NCI-H510A (cell line): ENCODE data around the gene PANK2.
A peak's percentile ranks its signal among the peaks of the same experiment; 100 is the strongest.
"Not testable (repeated sequence)": the region's sequence is repeated elsewhere in the genome, so short reads cannot be mapped to it uniquely, and the experiment has no call there.

Source experiments
- DNase-seq: peaks from one replicate; lab custom pipeline; 2025; lab: John Stamatoyannopoulos, UW

Gene PANK2

GRCh38 chr20:3888622-3889488 lies at the start of gene PANK2:
Gene PANK2, plus strand, starts transcription at chr20:3889387.
- peak; percentile 99 for DNase-seq

DNA sequence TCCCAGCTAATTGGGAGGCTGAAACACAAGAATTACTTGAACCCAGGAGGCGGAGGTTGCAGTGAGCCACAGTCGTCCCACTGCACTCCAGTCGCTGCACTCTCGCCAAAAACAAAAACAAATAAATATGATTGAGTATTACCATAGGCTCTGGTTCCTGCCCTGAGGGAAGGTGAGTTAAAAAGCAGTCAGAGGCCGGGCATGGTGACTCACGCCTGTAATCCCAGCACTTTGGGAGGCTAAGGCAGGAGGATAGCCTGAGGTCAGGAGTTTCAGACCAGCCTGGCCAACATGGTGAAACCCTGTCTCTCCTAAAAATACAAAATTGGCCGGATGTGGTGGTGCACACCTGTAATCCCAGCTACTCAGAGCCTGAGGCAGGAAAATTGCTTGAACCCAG lies 49.0 kb upstream of the PANK2 start:
- DNase-seq, result not testable (repeated sequence)

DNA sequence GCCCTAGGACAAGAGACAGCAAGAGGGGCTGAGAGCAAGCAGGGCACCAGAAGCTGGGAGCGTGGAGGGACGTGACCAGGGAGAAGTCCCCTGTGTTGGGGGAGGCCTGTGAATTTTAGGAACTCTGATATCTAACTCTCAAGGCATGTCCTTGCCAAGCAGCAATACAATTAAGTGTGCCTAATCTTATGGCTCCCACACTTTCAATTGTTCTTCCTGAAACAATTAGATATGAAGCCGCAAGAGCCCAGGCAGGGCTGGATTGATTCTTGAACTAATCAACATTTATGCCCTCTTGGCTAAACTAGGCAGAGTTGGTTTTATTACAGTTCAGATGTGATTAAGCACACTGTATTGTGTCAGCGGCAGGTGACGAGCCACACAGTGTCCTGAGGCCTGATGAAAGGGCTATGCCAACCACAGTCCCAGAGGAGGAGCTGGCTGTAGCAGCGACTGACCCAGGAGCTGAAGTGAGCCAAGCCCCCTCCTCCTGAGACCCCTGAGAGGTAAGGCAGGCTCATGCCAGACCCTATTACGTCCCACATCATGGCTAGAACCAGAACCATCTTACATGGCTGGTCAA lies 46.7 kb upstream of the PANK2 start:
- DNase-seq, result no peak

DNA sequence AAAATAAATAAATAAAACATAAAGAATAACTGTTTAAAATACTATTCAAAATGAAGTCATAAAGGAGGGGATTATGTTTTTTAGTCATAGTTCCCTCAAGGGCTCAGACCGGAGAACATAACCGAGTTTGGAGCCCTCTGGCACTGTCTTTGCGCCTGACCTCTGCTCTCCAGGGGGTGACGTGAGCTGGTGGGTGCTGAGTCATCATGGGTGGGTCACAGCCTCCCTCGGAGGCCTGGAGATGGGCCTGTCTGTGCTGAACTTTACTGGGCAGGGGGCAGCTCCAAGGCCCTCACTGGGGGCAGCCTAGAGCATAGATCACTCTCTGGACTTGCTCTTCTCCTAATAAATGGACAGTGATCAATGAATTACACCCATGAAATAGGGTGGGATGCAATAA lies 45.7 kb upstream of the PANK2 start:
- no peak for DNase-seq

- not testable (repeated sequence) for DNase-seq
These were observed 45.1 kb upstream of the PANK2 start for GRCh38 chr20:3843990-3844619.

GRCh38 chr20:3846378-3846739 lies 42.8 kb upstream of the PANK2 start:
- DNase-seq, result no peak

GRCh38 chr20:3846740-3847428 lies 42.3 kb upstream of the PANK2 start, which contains the start of gene MAVS:
Gene MAVS, plus strand, starts transcription at chr20:3846834. Its CDS starts 7,791 bp downstream, at chr20:3854625.
- DNase-seq, result peak; percentile 88

GRCh38 chr20:3847429-3847940 lies 41.7 kb upstream of the PANK2 start:
- DNase-seq, result no peak

DNA sequence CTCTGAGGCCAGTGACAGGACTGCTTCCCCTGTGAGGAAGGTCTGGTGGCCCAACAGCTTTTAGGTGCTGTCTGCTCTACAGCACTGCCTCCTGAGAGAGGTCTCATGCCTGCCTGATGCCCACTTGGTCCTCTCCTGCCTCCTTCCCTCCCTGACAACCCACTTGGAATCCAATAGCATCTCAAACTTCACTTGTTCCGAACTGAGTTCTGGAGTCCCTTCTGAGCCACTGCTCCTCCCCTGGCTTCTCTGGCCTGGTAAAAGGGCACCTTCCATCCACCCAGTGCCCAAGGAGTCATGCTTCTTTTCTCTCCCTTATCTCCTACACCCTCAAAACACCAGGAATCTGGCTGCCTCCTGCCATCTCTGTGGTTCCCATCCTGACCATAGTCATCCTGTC lies 40.6 kb upstream of the PANK2 start:
- no peak for DNase-seq

DNA sequence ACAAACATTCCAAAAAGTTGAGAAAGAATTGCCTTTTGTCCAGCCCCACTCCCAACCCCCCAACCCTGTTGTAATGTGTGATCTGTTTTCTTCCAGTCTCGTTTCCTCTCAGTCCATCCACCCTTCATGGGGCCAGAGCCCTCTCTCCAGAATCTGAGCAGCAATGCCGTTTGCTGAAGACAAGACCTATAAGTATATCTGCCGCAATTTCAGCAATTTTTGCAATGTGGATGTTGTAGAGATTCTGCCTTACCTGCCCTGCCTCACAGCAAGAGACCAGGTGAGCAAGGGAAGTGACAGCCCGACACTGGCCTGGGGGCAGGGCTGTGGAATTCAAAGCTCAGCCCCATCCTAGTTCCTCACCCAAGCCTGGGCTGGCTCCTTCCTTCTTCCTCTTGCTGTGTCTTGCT lies 34.7 kb upstream of the PANK2 start:
- no peak for DNase-seq

GRCh38 chr20:3857405-3857804 lies 31.8 kb upstream of the PANK2 start:
- no peak for DNase-seq

DNA sequence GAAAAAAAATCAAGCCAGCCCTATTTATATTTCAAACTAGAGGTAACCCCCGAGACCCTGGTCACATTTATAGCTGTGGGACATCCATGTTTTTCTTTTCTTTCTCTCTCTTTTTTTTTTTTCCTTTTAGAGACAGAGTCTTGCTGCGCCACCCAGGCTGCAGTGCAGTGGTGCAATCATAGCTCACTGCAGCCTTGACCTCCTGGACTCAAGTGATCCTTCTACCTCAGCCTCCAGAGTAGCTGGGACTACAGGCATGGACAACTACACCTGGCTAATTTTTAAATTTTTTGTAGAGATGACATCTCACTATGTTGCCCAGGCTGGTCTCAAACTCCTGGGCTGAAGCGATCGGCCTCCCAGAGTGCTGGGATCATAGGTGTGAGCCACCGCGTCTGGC lies 30.5 kb upstream of the PANK2 start:
- no peak for DNase-seq

- no peak for DNase-seq
These were observed 28.0 kb upstream of the PANK2 start for GRCh38 chr20:3861191-3861590.

- no peak for DNase-seq
These were observed 26.9 kb upstream of the PANK2 start for GRCh38 chr20:3862333-3862732.

DNA sequence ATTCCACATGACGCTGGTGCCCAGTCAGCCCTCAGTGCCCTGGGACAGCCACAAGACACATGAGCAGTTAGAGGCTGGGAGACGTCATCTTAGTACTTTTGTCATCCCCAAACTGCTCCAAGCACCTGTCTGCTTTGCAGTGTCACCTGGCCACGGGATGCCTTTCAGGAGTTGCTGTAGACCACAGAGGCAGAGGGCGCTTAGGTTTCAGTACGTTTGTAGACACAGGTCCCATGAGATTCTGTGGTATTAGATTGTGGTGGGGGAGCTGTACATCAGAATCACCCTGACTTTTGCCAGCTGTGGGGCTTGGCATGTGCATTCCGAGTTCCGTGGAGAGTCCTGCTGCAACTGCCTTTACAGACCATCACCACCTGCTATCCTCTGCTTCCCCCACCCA lies 25.9 kb upstream of the PANK2 start:
- no peak for DNase-seq

- DNase-seq, result no peak
These were observed 24.7 kb upstream of the PANK2 start for GRCh38 chr20:3864518-3864917.

DNA sequence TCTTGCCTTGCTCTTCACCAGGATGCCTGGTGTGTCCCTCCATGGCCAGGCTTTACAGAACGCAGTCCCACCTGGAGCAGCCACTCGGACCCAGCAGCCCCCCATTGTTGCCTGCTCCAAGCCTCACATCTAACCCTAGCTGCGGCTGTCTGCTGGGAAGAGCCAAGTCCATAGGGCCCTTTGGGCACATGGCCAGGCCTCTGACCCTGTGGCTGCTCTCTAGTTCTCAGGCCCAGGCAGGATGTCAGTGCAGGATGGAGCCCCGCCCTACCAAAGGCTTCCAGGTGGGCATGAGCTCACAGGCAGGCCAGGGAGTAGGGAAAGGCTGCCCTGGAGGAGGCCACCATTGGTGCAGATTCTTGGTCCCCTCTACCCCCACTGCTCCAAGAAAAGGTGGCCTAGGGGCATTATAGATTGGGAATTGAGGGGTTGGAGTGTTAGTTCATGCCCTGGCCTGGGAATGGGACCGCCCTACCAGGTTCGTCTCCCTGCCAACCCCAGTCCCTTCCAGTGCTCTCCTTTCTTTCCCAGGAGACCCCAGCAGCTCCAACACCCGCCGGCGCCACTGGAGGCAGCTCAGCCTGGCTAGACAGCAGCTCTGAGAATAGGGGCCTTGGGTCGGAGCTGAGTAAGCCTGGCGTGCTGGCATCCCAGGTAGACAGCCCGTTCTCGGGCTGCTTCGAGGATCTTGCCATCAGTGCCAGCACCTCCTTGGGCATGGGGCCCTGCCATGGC lies 23.9 kb upstream of the PANK2 start:
- DNase-seq, result no peak

- DNase-seq, result no peak
These were observed 23.2 kb upstream of the PANK2 start for GRCh38 chr20:3865887-3866407.

- DNase-seq, result no peak
These were observed 22.7 kb upstream of the PANK2 start for GRCh38 chr20:3866464-3866863.

DNA sequence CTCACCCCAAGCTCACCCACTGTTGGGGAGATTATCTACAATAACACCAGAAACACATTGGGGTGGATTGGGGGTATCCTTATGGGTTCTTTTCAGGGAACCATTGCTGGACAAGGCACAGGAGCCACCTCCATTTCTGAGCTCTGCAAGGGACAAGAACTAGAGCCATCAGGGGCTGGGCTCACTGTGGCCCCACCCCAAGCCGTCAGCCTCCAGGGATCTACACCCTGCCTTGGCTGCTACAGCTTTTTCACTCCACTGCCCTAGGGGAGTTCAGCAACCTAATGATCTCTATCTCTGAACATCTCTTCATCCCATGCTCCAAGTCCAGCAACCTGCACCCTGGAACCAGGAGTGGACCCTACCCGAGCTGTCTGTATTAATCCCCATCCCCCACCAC lies 21.4 kb upstream of the PANK2 start:
- DNase-seq, result no peak
